ENCODE results near the gene DAZ2. TPM values are rescaled to one million over a fixed set of nuclear protein-coding genes. Genes with fewer than 3 reads are reported as not detected.
"Not testable (repeated sequence)": the region's sequence is repeated elsewhere in the genome, so short reads cannot be mapped to it uniquely, and the experiment has no call there.

Gene DAZ2, protein sequence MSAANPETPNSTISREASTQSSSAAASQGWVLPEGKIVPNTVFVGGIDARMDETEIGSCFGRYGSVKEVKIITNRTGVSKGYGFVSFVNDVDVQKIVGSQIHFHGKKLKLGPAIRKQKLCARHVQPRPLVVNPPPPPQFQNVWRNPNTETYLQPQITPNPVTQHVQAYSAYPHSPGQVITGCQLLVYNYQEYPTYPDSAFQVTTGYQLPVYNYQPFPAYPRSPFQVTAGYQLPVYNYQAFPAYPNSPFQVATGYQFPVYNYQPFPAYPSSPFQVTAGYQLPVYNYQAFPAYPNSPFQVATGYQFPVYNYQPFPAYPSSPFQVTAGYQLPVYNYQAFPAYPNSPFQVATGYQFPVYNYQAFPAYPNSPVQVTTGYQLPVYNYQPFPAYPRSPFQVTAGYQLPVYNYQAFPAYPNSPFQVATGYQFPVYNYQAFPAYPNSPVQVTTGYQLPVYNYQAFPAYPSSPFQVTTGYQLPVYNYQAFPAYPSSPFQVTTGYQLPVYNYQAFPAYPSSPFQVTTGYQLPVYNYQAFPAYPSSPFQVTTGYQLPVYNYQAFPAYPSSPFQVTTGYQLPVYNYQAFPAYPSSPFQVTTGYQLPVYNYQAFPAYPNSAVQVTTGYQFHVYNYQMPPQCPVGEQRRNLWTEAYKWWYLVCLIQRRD
- polyA plus RNA-seq (ENCODE audit: insufficient read length in 4 of 4), result not detected

DNA sequence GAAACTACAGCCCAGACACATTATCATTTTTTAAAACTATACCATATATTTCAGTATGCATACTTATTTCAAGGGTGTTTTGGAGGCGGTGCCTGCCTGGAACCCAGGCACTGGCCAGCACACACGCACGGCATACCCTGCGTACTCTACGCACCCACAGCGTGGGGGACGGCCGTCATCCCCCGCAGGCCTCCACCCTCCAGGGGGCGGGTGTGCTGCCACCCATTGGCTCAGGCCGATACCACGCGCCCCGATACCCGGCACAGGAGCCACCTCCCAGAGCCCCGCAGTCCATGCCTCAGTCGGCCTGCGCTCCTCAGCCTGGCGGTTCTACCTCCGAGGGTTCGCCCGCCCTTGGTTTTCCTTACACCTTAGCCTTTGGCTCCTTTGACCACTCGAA, at the start of gene DAZ2:
DAZ2 (plus strand) TSS at position 301 of the 400 bp plus-strand sequence. CDS start 208 bp downstream, outside the sequence.
- not testable (repeated sequence) for DNase-seq (ENCODE audit: low read depth in 4 of 4, low spot score in 3 of 4)

DNA sequence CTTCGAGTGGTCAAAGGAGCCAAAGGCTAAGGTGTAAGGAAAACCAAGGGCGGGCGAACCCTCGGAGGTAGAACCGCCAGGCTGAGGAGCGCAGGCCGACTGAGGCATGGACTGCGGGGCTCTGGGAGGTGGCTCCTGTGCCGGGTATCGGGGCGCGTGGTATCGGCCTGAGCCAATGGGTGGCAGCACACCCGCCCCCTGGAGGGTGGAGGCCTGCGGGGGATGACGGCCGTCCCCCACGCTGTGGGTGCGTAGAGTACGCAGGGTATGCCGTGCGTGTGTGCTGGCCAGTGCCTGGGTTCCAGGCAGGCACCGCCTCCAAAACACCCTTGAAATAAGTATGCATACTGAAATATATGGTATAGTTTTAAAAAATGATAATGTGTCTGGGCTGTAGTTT, 20.4 kb upstream of the DAZ2 start, which contains the start of gene DAZ1:
DAZ1 (minus strand) TSS at position 101 of the 400 bp plus-strand sequence. CDS start 208 bp downstream, outside the sequence.
- not testable (repeated sequence) for DNase-seq (ENCODE audit: low read depth in 4 of 4, low spot score in 3 of 4)

DNA sequence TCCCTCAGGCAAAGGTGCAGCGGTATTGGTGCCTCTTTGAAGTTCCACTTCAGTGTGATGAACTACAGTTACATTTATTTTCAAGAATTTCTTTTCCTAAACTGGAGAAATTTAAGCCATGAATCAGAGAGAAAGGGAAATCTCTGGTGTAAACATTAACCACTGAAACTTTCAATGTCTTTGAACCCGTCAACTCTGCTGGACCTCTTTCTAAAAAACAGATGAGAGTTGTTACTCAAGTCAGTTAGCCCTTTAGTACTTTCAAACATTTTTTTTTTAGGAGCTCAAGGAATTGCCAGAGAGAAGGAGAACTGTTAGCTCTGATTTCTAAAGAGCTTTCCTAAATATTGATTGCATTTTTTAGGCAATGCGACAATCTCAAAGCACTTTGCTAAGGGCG, 11.9 kb upstream of the DAZ2 start:
- not testable (repeated sequence) for DNase-seq (ENCODE audit: low read depth in 4 of 4, low spot score in 3 of 4)

DNA sequence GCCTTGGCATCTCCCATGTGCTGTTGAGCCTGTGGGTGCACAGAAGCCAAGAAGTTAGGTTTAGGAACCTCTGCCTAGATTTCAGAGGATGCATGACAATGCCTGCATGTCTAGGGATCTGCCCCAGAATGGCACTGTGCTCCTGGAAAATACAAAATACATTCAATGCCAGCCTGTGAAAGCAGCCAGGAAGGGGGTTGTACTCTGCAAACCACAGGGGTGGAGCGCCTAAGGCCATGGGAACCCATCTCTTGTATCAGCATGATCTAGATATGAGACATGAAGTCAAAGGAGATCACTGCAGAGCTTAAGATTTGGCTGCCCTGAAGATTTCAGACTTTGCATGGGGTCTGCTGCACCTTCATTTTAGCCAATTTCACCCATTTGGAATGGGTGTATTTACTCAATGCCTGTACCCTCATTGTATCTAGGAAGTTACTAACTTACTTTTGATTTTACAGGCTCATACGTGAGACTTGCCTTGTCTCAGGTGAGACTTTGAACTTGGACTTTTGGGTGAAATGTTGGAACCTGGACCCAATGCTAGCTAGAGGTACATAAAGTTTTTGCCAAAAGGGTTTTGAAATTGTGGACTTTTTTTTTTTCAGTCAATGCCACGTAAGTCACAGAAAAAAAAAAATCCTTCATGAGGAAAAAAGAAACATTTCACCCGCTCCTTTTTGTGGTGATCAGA, 9.4 kb upstream of the DAZ2 start:
- not testable (repeated sequence) for DNase-seq (ENCODE audit: low read depth in 4 of 4, low spot score in 3 of 4)

DNA sequence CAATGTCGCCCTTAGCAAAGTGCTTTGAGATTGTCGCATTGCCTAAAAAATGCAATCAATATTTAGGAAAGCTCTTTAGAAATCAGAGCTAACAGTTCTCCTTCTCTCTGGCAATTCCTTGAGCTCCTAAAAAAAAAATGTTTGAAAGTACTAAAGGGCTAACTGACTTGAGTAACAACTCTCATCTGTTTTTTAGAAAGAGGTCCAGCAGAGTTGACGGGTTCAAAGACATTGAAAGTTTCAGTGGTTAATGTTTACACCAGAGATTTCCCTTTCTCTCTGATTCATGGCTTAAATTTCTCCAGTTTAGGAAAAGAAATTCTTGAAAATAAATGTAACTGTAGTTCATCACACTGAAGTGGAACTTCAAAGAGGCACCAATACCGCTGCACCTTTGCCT, 8.7 kb upstream of the DAZ2 start:
- DNase-seq (ENCODE audit: low read depth in 4 of 4, low spot score in 3 of 4), result not testable (repeated sequence)

Other genes starting within 250 kb of the DAZ2 start
- not detected for gene BPY2, start 235.3 kb upstream of the DAZ2 start, polyA plus RNA-seq (ENCODE audit: insufficient read length in 4 of 4)
- gene DAZ1, start 20.5 kb upstream of the DAZ2 start, polyA plus RNA-seq (ENCODE audit: insufficient read length in 4 of 4), result not detected